KMS-11 (cell line): ENCODE data around the gene SCAI.

Experiments
- H2AFZ ChIP-seq: fragments of 200-600 bp; sonication (generic); 2 replicates; pipeline ENCODE4 v1.6.1; 2016; ENCODE audit warnings: antibody characterized with exemption, mixed run types, low read depth
- H3K27ac ChIP-seq: fragments of 200-600 bp; sonication (generic); 2 replicates; pipeline ENCODE4 v1.6.1; 2016; ENCODE audit warnings: mild to moderate bottlenecking, mixed run types
- H3K27me3 ChIP-seq: fragments of 200-600 bp; sonication (generic); 2 replicates; pipeline ENCODE4 v1.6.1; 2017; ENCODE audit warnings: mild to moderate bottlenecking, low read depth, mixed run types, moderate library complexity; ENCODE audit not compliant: insufficient read depth
- H3K36me3 ChIP-seq: fragments of 200-600 bp; sonication (generic); 2 replicates; pipeline ENCODE4 v1.6.1; 2017; ENCODE audit warnings: mild to moderate bottlenecking, mixed run types; ENCODE audit not compliant: insufficient read depth
- H3K4me1 ChIP-seq: fragments of 200-600 bp; sonication (generic); 2 replicates; pipeline ENCODE4 v1.6.1; 2016; ENCODE audit warnings: mild to moderate bottlenecking, low read depth, mixed run types; ENCODE audit not compliant: poor library complexity, severe bottlenecking
- H3K4me2 ChIP-seq: fragments of 200-600 bp; sonication (generic); 2 replicates; pipeline ENCODE4 v1.7.0; 2016; ENCODE audit warnings: mild to moderate bottlenecking, mixed run types
- H3K4me3 ChIP-seq: fragments of 200-600 bp; sonication (generic); IDR thresholded peaks from 2 replicates; pipeline ENCODE4 v1.6.1; 2017; ENCODE audit warnings: low read depth, low read length, mixed read lengths; ENCODE audit not compliant: insufficient read depth
- H3K79me2 ChIP-seq: fragments of 200-600 bp; sonication (generic); 2 replicates; pipeline ENCODE4 v1.6.1; 2016; ENCODE audit warnings: low read depth, mixed run types; ENCODE audit not compliant: insufficient read depth
- H3K9ac ChIP-seq: fragments of 200-600 bp; sonication (generic); 2 replicates; pipeline ENCODE4 v1.6.1; 2016; ENCODE audit warnings: mild to moderate bottlenecking, mixed run types
- H4K20me1 ChIP-seq: fragments of 200-600 bp; sonication (generic); 2 replicates; pipeline ENCODE4 v1.6.1; 2016; ENCODE audit warnings: mild to moderate bottlenecking, mixed run types; ENCODE audit not compliant: insufficient read depth
- CTCF ChIP-seq: fragments of 200-600 bp; sonication (generic); conservative IDR thresholded peaks from 2 replicates; pipeline ENCODE4 v1.6.1; 2017; ENCODE audit warnings: low read depth, mild to moderate bottlenecking, antibody characterized with exemption, low read length, moderate library complexity, mixed read lengths

The SCAI gene

DNA sequence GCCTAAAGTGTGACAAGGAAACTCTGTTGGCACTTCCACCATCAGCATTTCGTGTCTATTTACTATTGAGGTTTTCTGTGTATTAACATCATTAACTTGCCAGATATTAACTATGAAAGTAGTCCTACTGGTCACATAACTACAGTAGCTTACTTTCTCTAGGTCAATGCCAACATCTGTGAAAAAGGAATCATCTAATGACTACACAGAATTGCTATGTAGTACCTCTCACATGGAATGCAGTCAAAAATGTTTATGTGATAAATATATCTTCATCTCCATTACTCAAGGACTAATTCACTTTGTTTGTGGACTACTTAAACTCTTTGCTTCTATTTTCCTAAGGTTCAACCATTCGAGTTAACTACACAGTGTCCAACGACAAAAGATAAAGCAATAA is 2.1 kb downstream of the SCAI start:
- no peak overlapping the region for H3K9ac ChIP-seq
- H4K20me1 ChIP-seq, result no peaks in the 10 kb centered on the region
- H3K4me2 ChIP-seq, result no peak overlapping the region
- H2AFZ ChIP-seq, result no peak overlapping the region
- H3K4me3 ChIP-seq, result no peak overlapping the region
- no peaks in the 10 kb centered on the region for H3K27me3 ChIP-seq
- no peaks in the 10 kb centered on the region for H3K36me3 ChIP-seq
- no peaks in the 10 kb centered on the region; the same call in 1 of the 2 replicates for H3K79me2 ChIP-seq
- no peak for TF ChIP-seq CTCF
- H3K27ac ChIP-seq, result no peak overlapping the region
- peaks cover 18% of the 10 kb centered on the region for H3K4me1 ChIP-seq

GRCh38 chr9:125140576-125140975 is 2.8 kb downstream of the SCAI start:
- Histone ChIP-seq H3K27ac (no peak overlapping the region), H2AFZ (no peak overlapping the region), H3K4me2 (no peak overlapping the region), H3K27me3 (no peaks in the 10 kb centered on the region), H3K36me3 (no peaks in the 10 kb centered on the region), H4K20me1 (no peaks in the 10 kb centered on the region), H3K4me1 (peaks cover 11% of the 10 kb centered on the region), H3K4me3 (no peak overlapping the region), H3K79me2 (no peaks in the 10 kb centered on the region; the same call in 1 of the 2 replicates), H3K9ac (no peak overlapping the region)
- no peak for TF ChIP-seq CTCF

DNA sequence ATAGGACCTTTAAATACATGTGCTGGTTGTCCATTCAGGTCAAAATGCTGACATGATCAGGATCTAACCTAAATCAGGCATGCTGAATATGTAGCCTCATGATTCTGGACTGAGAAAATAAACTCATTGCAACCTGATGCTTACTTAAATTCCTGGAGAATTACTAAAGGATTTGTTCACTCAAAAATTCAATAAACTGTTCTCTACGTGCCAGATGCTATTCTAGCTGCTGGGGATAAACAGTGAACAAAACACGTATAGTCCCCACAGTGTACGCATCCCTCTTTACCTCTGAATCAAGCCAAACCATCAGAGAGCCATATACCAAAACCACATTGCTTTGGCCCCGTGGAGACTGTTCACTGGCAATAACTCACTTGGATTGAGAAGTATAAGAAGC is 6.1 kb downstream of the SCAI start:
- no peaks in the 10 kb centered on the region for H3K4me1 ChIP-seq
- no peak for TF ChIP-seq CTCF
- no peak overlapping the region for H3K4me3 ChIP-seq
- H4K20me1 ChIP-seq, result no peaks in the 10 kb centered on the region
- H3K79me2 ChIP-seq, result no peaks in the 10 kb centered on the region; the same call in 1 of the 2 replicates
- no peak overlapping the region for H3K9ac ChIP-seq
- H3K27me3 ChIP-seq, result no peaks in the 10 kb centered on the region
- no peak overlapping the region for H2AFZ ChIP-seq
- H3K27ac ChIP-seq, result no peak overlapping the region
- H3K36me3 ChIP-seq, result no peaks in the 10 kb centered on the region
- no peak overlapping the region for H3K4me2 ChIP-seq

DNA sequence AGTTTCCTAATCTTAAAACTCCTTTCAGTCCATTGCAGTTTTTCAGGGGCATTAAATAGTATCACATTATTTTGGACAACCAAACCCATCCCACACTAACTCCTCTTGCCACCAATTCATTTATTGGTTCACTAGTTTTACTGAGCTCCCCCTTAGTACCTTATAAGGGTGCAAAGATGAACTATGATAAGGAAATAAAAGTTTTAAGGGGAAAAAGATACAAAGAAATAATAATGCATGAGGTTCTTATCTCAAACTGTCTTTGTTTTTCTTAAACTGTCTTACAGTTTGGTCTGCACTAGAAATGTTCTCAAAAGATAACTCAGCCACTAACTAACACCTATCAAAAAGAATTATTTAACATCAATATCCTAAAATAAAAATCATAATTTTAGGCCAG is 8.4 kb downstream of the SCAI start:
- Histone ChIP-seq H2AFZ (no peak overlapping the region), H3K4me2 (no peak overlapping the region), H4K20me1 (no peaks in the 10 kb centered on the region), H3K27me3 (no peaks in the 10 kb centered on the region), H3K9ac (no peak overlapping the region), H3K27ac (no peak overlapping the region), H3K79me2 (no peaks in the 10 kb centered on the region; the same call in 1 of the 2 replicates), H3K4me1 (no peaks in the 10 kb centered on the region), H3K36me3 (no peaks in the 10 kb centered on the region), H3K4me3 (no peak overlapping the region)
- TF ChIP-seq CTCF, result no peak
